KMS-11 (cell line): Measurements from ENCODE around the gene MYH4.

Experiments used
- H2AFZ ChIP-seq: fragments of 200-600 bp; sonication (generic); 2 replicates; pipeline ENCODE4 v1.6.1; 2016; ENCODE audit warnings: antibody characterized with exemption, mixed run types, low read depth
- H3K27ac ChIP-seq: fragments of 200-600 bp; sonication (generic); 2 replicates; pipeline ENCODE4 v1.6.1; 2016; ENCODE audit warnings: mild to moderate bottlenecking, mixed run types
- H3K27me3 ChIP-seq: fragments of 200-600 bp; sonication (generic); 2 replicates; pipeline ENCODE4 v1.6.1; 2017; ENCODE audit warnings: mild to moderate bottlenecking, low read depth, mixed run types, moderate library complexity; ENCODE audit not compliant: insufficient read depth
- H3K36me3 ChIP-seq: fragments of 200-600 bp; sonication (generic); 2 replicates; pipeline ENCODE4 v1.6.1; 2017; ENCODE audit warnings: mild to moderate bottlenecking, mixed run types; ENCODE audit not compliant: insufficient read depth
- H3K4me1 ChIP-seq: fragments of 200-600 bp; sonication (generic); 2 replicates; pipeline ENCODE4 v1.6.1; 2016; ENCODE audit warnings: mild to moderate bottlenecking, low read depth, mixed run types; ENCODE audit not compliant: poor library complexity, severe bottlenecking
- H3K4me2 ChIP-seq: fragments of 200-600 bp; sonication (generic); 2 replicates; pipeline ENCODE4 v1.7.0; 2016; ENCODE audit warnings: mild to moderate bottlenecking, mixed run types
- H3K4me3 ChIP-seq: fragments of 200-600 bp; sonication (generic); IDR thresholded peaks from 2 replicates; pipeline ENCODE4 v1.6.1; 2017; ENCODE audit warnings: low read depth, low read length, mixed read lengths; ENCODE audit not compliant: insufficient read depth
- H3K79me2 ChIP-seq: fragments of 200-600 bp; sonication (generic); 2 replicates; pipeline ENCODE4 v1.6.1; 2016; ENCODE audit warnings: low read depth, mixed run types; ENCODE audit not compliant: insufficient read depth
- H3K9ac ChIP-seq: fragments of 200-600 bp; sonication (generic); 2 replicates; pipeline ENCODE4 v1.6.1; 2016; ENCODE audit warnings: mild to moderate bottlenecking, mixed run types
- H4K20me1 ChIP-seq: fragments of 200-600 bp; sonication (generic); 2 replicates; pipeline ENCODE4 v1.6.1; 2016; ENCODE audit warnings: mild to moderate bottlenecking, mixed run types; ENCODE audit not compliant: insufficient read depth
- TF ChIP-seq, protein P1 (sequence below): fragments of 200-600 bp; sonication (generic); conservative IDR thresholded peaks from 2 replicates; pipeline ENCODE4 v1.6.1; 2017; ENCODE audit warnings: low read depth, mild to moderate bottlenecking, antibody characterized with exemption, low read length, moderate library complexity, mixed read lengths

The MYH4 gene

DNA sequence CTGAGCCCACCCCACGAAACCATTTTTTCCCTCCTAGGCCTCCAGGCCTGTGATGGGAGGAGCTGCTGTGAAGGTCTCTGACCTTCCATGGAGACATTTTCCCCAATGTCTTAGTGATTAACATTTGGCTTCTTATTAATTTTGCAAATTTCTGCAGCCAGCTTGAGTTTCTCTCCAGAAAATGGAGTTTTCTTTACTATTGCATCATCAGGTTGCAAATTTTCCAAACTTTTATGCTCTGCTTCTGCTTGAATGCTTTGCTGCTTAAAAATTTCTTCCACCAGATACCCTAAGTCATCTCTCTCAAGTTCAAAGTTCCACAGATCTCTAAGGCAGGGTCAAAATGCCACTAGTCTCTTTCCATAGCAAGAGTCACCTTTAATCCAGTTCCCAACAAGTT, 12.9 kb upstream of the MYH4 start:
- no peak overlapping the region for H3K4me3 ChIP-seq
- no peaks in the 10 kb centered on the region for H4K20me1 ChIP-seq
- no peak overlapping the region for H3K27ac ChIP-seq
- H3K9ac ChIP-seq = no peak overlapping the region
- no peaks in the 10 kb centered on the region for H3K27me3 ChIP-seq
- H3K4me2 ChIP-seq = no peak overlapping the region
- TF ChIP-seq, protein P1, sequence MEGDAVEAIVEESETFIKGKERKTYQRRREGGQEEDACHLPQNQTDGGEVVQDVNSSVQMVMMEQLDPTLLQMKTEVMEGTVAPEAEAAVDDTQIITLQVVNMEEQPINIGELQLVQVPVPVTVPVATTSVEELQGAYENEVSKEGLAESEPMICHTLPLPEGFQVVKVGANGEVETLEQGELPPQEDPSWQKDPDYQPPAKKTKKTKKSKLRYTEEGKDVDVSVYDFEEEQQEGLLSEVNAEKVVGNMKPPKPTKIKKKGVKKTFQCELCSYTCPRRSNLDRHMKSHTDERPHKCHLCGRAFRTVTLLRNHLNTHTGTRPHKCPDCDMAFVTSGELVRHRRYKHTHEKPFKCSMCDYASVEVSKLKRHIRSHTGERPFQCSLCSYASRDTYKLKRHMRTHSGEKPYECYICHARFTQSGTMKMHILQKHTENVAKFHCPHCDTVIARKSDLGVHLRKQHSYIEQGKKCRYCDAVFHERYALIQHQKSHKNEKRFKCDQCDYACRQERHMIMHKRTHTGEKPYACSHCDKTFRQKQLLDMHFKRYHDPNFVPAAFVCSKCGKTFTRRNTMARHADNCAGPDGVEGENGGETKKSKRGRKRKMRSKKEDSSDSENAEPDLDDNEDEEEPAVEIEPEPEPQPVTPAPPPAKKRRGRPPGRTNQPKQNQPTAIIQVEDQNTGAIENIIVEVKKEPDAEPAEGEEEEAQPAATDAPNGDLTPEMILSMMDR = no peak
- no peaks in the 10 kb centered on the region for H3K36me3 ChIP-seq
- H3K4me1 ChIP-seq = no peaks in the 10 kb centered on the region
- no peak overlapping the region for H2AFZ ChIP-seq
- H3K79me2 ChIP-seq = no peaks in the 10 kb centered on the region

DNA sequence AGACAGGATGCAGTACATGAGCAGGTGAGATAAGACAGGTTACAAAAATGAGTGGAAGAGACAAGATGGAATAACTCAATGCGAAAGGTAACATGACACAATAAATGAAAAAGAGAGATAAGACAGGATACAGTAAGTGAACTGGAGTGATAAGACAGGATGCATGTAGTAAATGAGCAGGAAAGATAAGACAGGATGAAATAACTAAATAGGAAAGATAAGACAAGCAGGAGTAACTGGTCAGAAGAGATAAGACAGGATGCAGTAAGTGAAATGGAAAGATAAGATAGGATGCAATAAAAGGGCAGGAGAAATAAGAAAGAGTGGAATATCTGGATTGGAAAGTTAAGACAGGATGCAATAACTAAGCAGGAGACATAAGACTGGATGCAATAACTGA, 8.3 kb upstream of the MYH4 start:
- TF ChIP-seq, protein P1 = no peak
- H3K9ac ChIP-seq = no peak overlapping the region

DNA sequence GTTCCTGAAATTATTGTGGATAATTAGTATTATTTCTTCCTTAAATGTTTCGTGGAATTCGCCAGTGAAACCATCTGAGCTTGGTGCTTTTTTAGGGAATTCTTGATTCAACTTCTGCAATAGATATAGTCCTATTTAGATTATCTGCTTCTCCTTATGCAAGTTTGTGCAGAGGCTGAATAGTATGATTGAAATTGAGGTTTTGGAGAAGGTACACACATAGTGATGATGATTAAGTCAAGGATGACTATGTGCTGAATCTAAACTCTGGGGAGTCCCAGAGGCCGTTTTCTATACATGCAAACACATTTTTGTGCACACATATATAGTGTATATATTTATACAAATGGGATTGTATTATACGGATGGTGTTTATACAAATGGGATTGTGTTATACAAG, 5.2 kb upstream of the MYH4 start:
- TF ChIP-seq, protein P1 = no peak
- Histone ChIP-seq H4K20me1 (no peaks in the 10 kb centered on the region), H3K27me3 (no peaks in the 10 kb centered on the region), H3K4me3 (no peak overlapping the region), H3K4me2 (no peak overlapping the region), H2AFZ (no peak overlapping the region), H3K4me1 (no peaks in the 10 kb centered on the region), H3K9ac (no peak overlapping the region), H3K27ac (no peak overlapping the region), H3K36me3 (no peaks in the 10 kb centered on the region), H3K79me2 (no peaks in the 10 kb centered on the region)

More for the DNA sequence above, 8.3 kb upstream of the MYH4 start:
- Histone ChIP-seq H2AFZ (no peak overlapping the region), H3K36me3 (no peaks in the 10 kb centered on the region), H3K4me3 (no peak overlapping the region), H3K4me2 (no peak overlapping the region), H3K27ac (no peak overlapping the region), H3K27me3 (no peaks in the 10 kb centered on the region), H3K79me2 (no peaks in the 10 kb centered on the region), H4K20me1 (no peaks in the 10 kb centered on the region), H3K4me1 (no peaks in the 10 kb centered on the region)

DNA sequence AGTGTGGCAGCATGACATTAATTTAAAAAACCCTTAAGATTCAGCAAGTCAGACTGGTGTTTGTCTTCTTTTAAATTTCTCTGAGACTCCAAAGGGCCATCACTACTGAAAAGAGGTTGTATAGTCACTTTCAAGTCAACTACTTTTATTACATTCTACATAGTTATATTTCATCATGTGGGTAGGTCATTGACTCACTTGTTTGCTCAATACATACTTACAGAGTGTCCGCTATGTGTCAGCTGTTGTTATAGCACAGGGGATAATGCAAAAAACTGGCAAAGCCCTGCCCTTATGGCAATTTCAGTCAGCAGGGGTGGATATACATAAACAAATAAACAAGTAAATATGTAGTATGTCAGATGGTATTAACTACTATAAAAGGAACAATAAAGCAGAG, 2.5 kb upstream of the MYH4 start:
- no peaks in the 10 kb centered on the region for H3K79me2 ChIP-seq
- H3K27ac ChIP-seq = no peak overlapping the region
- no peak overlapping the region for H3K4me2 ChIP-seq
- H3K4me3 ChIP-seq = no peak overlapping the region
- no peaks in the 10 kb centered on the region for H3K27me3 ChIP-seq
- H2AFZ ChIP-seq = no peak overlapping the region
- H3K4me1 ChIP-seq = no peaks in the 10 kb centered on the region
- no peaks in the 10 kb centered on the region for H4K20me1 ChIP-seq
- TF ChIP-seq, protein P1 = no peak
- no peaks in the 10 kb centered on the region for H3K36me3 ChIP-seq
- no peak overlapping the region for H3K9ac ChIP-seq
